Panc1 (cell line): ENCODE results near the gene NPB.

Source experiments
- CTCF ChIP-seq: fragments of 450-650 bp; IDR thresholded peaks from 2 replicates; pipeline ENCODE4 v1.5.1; 2017; ENCODE audit warnings: mild to moderate bottlenecking
- REST ChIP-seq, 2 experiments: IDR thresholded peaks; 2 replicates each; pipeline ENCODE4 v1.6.1; 2011 to 2012; ENCODE audit warnings: low read depth in 2 of 2, control low read depth in 1 of 2, low read length in 1 of 2, mild to moderate bottlenecking in 1 of 2, moderate library complexity in 1 of 2; ENCODE audit not compliant: insufficient read depth in 1 of 2

GRCh38 chr17:81948635-81949378 lies 46.8 kb downstream of the NPB start:
- TF ChIP-seq CTCF: no peak
- no peak for TF ChIP-seq REST (IDR thresholded peaks at IDR 0.05; ENCODE audit: insufficient read depth in 1 of 2, low read depth in 2 of 2, low read length in 1 of 2)
